ENCODE measurements around the gene KCNMA1. TPM values are rescaled to one million over a fixed set of nuclear protein-coding genes. Genes with fewer than 3 reads are reported as not detected.

Gene KCNMA1
- total and polyA plus RNA-seq, 8 donors = 0.92 to 155 (median 54.3) TPM

GRCh38 chr10:77245953-77246352 is 391.7 kb downstream of the KCNMA1 start:
- no peak for DNase-seq
- peak overlapping the region in 2 of 5 donors; percentile 38 to 43 for H3K27ac ChIP-seq
- no peaks in the 10 kb centered on the region for H3K36me3 ChIP-seq
- H3K4me3 ChIP-seq = no peak overlapping the region
- TF ChIP-seq EP300 (IDR thresholded peaks at IDR 0.05) = no peak
- TF ChIP-seq POLR2AphosphoS5 (IDR thresholded peaks at IDR 0.05) = no peak
- TF ChIP-seq POLR2A (IDR thresholded peaks at IDR 0.05) = no peak
- no peak for TF ChIP-seq CTCF (IDR thresholded peaks at IDR 0.05)
- no peaks in the 10 kb centered on the region for H3K27me3 ChIP-seq
- 80 to 95% (median 92%) methylated on average over 1 of the region's 1 CpG for WGBS, 5 donors
- H3K9me3 ChIP-seq = no peaks in the 10 kb centered on the region
- intact Hi-C loops (cut with DNase I; ENCODE audit: low total_unique reads) = no loop called here
- peaks cover 10 to 50% (median 23%) of the 10 kb centered on the region in 4 donors for H3K4me1 ChIP-seq

GRCh38 chr10:77244746-77245145 is 392.9 kb downstream of the KCNMA1 start:
- Histone ChIP-seq H3K4me1 (peaks cover 10 to 46% (median 23%) of the 10 kb centered on the region in 4 donors), H3K27me3 (no peaks in the 10 kb centered on the region), H3K4me3 (no peak overlapping the region), H3K27ac (peak overlapping the region in 1 of 5 donors; percentile 63), H3K9me3 (no peaks in the 10 kb centered on the region), H3K36me3 (no peaks in the 10 kb centered on the region)
- TF ChIP-seq POLR2A (IDR thresholded peaks at IDR 0.05) = no peak
- no peak for TF ChIP-seq POLR2AphosphoS5 (IDR thresholded peaks at IDR 0.05)
- no peak for TF ChIP-seq CTCF (IDR thresholded peaks at IDR 0.05)
- TF ChIP-seq EP300 (IDR thresholded peaks at IDR 0.05) = no peak
- DNase-seq = no peak
- intact Hi-C loops (cut with DNase I; ENCODE audit: low total_unique reads) = no loop called here
- WGBS, 5 donors = 79 to 96% (median 84%) methylated on average over 2 of the region's 2 CpGs

GRCh38 chr10:77244286-77244685 is 393.3 kb downstream of the KCNMA1 start:
- Histone ChIP-seq H3K27me3 (no peaks in the 10 kb centered on the region), H3K27ac (peak overlapping the region in 2 of 5 donors; percentile 53 to 63), H3K4me3 (no peak overlapping the region), H3K36me3 (no peaks in the 10 kb centered on the region), H3K9me3 (no peaks in the 10 kb centered on the region), H3K4me1 (peaks cover 10 to 45% (median 23%) of the 10 kb centered on the region in 4 donors)
- whole genome bisulfite sequencing, 5 donors = 79 to 89% (median 87%) methylated on average over 2 of the region's 2 CpGs
- no peak for DNase-seq
- intact Hi-C loops (cut with DNase I; ENCODE audit: low total_unique reads) = no loop called here
- TF ChIP-seq POLR2AphosphoS5 (IDR thresholded peaks at IDR 0.05) (no peak), CTCF (IDR thresholded peaks at IDR 0.05) (no peak), EP300 (IDR thresholded peaks at IDR 0.05) (no peak), POLR2A (IDR thresholded peaks at IDR 0.05) (no peak)

GRCh38 chr10:77241350-77241725 is 396.3 kb downstream of the KCNMA1 start:
- Histone ChIP-seq H3K36me3 (no peaks in the 10 kb centered on the region), H3K27ac (peak overlapping the region in 2 of 5 donors; percentile 53 to 63), H3K27me3 (no peaks in the 10 kb centered on the region), H3K4me3 (no peak overlapping the region), H3K9me3 (no peaks in the 10 kb centered on the region), H3K4me1 (peaks cover 0 to 40% (median 11%) of the 10 kb centered on the region in 4 donors)
- intact Hi-C loops (cut with DNase I; ENCODE audit: low total_unique reads) = no loop called here
- 49 to 75% (median 58%) methylated on average over 3 of the region's 3 CpGs for WGBS, 5 donors
- no peak for DNase-seq
- no peak for TF ChIP-seq POLR2A (IDR thresholded peaks at IDR 0.05)
- no peak for TF ChIP-seq EP300 (IDR thresholded peaks at IDR 0.05)

- Histone ChIP-seq H3K27ac (peak overlapping the region in 2 of 5 donors; percentile 53 to 63), H3K36me3 (no peaks in the 10 kb centered on the region), H3K4me1 (peaks cover 0 to 35% (median 9%) of the 10 kb centered on the region in 4 donors), H3K27me3 (no peaks in the 10 kb centered on the region), H3K9me3 (no peaks in the 10 kb centered on the region), H3K4me3 (no peak overlapping the region)
- intact Hi-C loops (cut with DNase I; ENCODE audit: low total_unique reads) = no loop called here
- 73 to 93% (median 88%) methylated on average over 4 of the region's 4 CpGs for WGBS, 5 donors
- no peak for DNase-seq
- TF ChIP-seq POLR2AphosphoS5 (IDR thresholded peaks at IDR 0.05) = no peak
- TF ChIP-seq POLR2A (IDR thresholded peaks at IDR 0.05) = no peak
- no peak for TF ChIP-seq EP300 (IDR thresholded peaks at IDR 0.05)
- TF ChIP-seq CTCF (IDR thresholded peaks at IDR 0.05) = no peak
Observed at GRCh38 chr10:77240706-77241349, 396.8 kb downstream of the KCNMA1 start.
